Psoas muscle (tissue), 8 donors: ENCODE measurements around the gene ELF5. TPM values are rescaled to one million over a fixed set of nuclear protein-coding genes. Genes with fewer than 3 reads are reported as not detected.

Source experiments
- ATAC-seq, 4 donors: fragments of 200-7000 bp; cut with Tn5 transposase; one replicate each; pipeline ENCODE4 v1.9.1; 2020; ENCODE audit warnings: moderate library complexity in 3 of 4, mild to moderate bottlenecking in 2 of 4
- DNase-seq, 2 donors: peaks; one replicate each; pipeline ENCODE4 v3.0.0-alpha.2; 2020
- H3K27ac ChIP-seq: fragments of 200-600 bp; one replicate; pipeline ENCODE4 v1.8.0; 2022
- H3K27me3 ChIP-seq, 3 donors: fragments of 200-600 bp in 1 of 3; one replicate each; pipeline versions ENCODE4 v1.6.1 to v1.8.0; 2013 to 2022; ENCODE audit warnings: low read length in 2 of 3, mild to moderate bottlenecking in 2 of 3, moderate library complexity in 1 of 3; ENCODE audit not compliant: insufficient read depth in 3 of 3
- H3K36me3 ChIP-seq, 2 donors: fragments of 200-600 bp in 1 of 2; one replicate each; pipeline versions ENCODE4 v1.6.1 to v1.8.0; 2013 to 2022; ENCODE audit warnings: low read depth in 1 of 2, mild to moderate bottlenecking in 1 of 2, moderate library complexity in 1 of 2; ENCODE audit not compliant: insufficient read depth in 1 of 2
- H3K4me1 ChIP-seq: fragments of 200-600 bp; one replicate; pipeline ENCODE4 v1.8.0; 2022
- H3K4me3 ChIP-seq: fragments of 200-600 bp; one replicate; pipeline ENCODE4 v1.8.0; 2022; ENCODE audit warnings: mild to moderate bottlenecking
- H3K9me3 ChIP-seq: fragments of 200-600 bp; one replicate; pipeline ENCODE4 v1.8.0; 2022
- WGBS, 3 donors: extraction: QIAGEN DNeasy Blood & Tissue Kit; methylation state at CpG; one replicate each; pipeline versions ENCODE4 v1.1.6 to v1.1.7; 2013; 5-methylcytosine and 5-hydroxymethylcytosine counted together
- intact Hi-C, 2 donors: fragments of 100-400 bp; cut with DNase I; formaldehyde crosslinking; loops; one replicate each; pipeline versions ENCODE4 v1.11.0 to v1.14.2; 2022
- polyA plus RNA-seq, 3 donors: library from polyadenylated mRNA; stranded (reverse); fragments of 200-250 nt; gene quantifications; one replicate each; pipeline ENCODE4 v1.2.3, GENCODE V29; 2013
- total RNA-seq, 4 donors: library from RNA; stranded (reverse); fragmentation: NEBNext Ultra II Directional in 2 of 4; extraction: Animal tissue kit (Norgen Biotek cat#: 25700) in 2 of 4; gene quantifications; one replicate each; pipeline versions ENCODE4 v1.2.1 to v1.2.4, GENCODE V29; 2021 to 2023
- TF ChIP-seq, protein P1 (sequence below): fragments of 200-600 bp; IDR thresholded peaks from one replicate; pipeline ENCODE4 v1.8.0; 2022; ENCODE audit warnings: antibody characterized with exemption
- donor health status: healthy with polysubstance abuse.
- donor health status: DM: no; HTN: no; CAD: no; lungs with moderate emphysema.
- donor health status: Bipolar disorder and iron deficiency.
- donor health status: healthy.
- donor health status: DM: yes; HTN: yes; CAD: no.
- donor health status: DM: no; HTN: no; CAD: no.
- donor health status: DM: no; HTN: no; CAD: no.
- donor health status: DM: yes; HTN: yes; CAD: no.

Gene ELF5
- total and polyA plus RNA-seq, 7 donors = 0.01 TPM; not detected in 6

GRCh38 chr11:34525888-34526657, 12.5 kb upstream of the ELF5 start:
- WGBS, 3 donors = 81 to 91% (median 82%) methylated on average over 9 of the region's 9 CpGs

DNA sequence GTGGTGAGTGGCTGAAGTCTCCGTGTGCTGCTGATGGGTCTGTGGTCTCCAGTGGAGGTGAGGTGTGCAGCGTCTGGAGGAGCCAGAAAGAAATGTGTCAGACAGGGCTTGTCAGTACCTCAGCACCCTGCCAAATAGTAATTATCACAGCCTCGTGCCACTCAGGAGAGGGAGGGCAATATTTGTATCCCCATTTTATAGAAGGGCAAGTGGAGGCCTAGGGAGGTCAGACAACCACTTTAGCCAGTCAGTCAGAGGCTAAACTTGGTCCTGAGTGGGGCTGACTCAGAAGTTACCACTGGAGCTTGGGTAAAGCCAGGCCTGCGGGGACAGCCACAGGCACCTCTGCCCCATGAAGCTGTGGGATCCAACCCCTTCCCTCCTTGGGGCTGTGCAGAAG, 11.5 kb upstream of the ELF5 start:
- ATAC-seq (no peak), DNase-seq (no peak)
- Histone ChIP-seq H3K4me1 (no peaks in the 10 kb centered on the region), H3K36me3 (no peaks in the 10 kb centered on the region), H3K4me3 (no peak overlapping the region), H3K27ac (no peak overlapping the region), H3K27me3 (no peaks in the 10 kb centered on the region), H3K9me3 (no peaks in the 10 kb centered on the region)
- WGBS, 3 donors = 69 to 78% (median 77%) methylated on average over 4 of the region's 4 CpGs
- intact Hi-C loops = no loop called here
- TF ChIP-seq, protein P1, sequence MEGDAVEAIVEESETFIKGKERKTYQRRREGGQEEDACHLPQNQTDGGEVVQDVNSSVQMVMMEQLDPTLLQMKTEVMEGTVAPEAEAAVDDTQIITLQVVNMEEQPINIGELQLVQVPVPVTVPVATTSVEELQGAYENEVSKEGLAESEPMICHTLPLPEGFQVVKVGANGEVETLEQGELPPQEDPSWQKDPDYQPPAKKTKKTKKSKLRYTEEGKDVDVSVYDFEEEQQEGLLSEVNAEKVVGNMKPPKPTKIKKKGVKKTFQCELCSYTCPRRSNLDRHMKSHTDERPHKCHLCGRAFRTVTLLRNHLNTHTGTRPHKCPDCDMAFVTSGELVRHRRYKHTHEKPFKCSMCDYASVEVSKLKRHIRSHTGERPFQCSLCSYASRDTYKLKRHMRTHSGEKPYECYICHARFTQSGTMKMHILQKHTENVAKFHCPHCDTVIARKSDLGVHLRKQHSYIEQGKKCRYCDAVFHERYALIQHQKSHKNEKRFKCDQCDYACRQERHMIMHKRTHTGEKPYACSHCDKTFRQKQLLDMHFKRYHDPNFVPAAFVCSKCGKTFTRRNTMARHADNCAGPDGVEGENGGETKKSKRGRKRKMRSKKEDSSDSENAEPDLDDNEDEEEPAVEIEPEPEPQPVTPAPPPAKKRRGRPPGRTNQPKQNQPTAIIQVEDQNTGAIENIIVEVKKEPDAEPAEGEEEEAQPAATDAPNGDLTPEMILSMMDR = no peak

More at GRCh38 chr11:34525888-34526657, 12.5 kb upstream of the ELF5 start:
- no peaks in the 10 kb centered on the region for H3K27me3 ChIP-seq
- no peaks in the 10 kb centered on the region for H3K9me3 ChIP-seq
- intact Hi-C loops = no loop called here
- ATAC-seq (no peak), DNase-seq (no peak)
- H3K4me3 ChIP-seq = no peak overlapping the region
- no peaks in the 10 kb centered on the region for H3K4me1 ChIP-seq
- TF ChIP-seq, protein P1 = no peak
- no peak overlapping the region for H3K27ac ChIP-seq
- H3K36me3 ChIP-seq = no peaks in the 10 kb centered on the region

DNA sequence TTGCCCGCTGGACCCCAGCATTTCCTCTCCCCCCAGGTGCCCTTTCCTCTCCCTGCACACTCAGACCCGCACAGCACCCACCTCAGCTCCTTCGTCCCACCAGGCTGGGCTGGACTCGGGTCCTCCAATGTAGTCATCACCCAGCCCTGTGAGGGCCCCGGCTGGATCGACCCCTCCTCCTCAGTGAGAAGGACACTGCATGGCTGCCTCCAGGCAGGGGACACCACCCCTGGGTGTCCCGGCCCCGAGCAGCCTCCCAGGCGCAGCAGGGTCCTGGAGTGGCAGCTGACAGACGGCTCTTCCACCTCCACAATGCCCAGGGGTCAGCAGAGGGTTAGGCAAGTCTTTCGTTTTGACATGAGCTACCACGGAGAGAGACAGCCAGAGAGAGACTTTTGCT, 11.1 kb upstream of the ELF5 start:
- 68 to 79% (median 69%) methylated on average over 12 of the region's 12 CpGs for WGBS, 3 donors
- Histone ChIP-seq H3K4me1 (no peaks in the 10 kb centered on the region), H3K4me3 (no peak overlapping the region), H3K9me3 (no peaks in the 10 kb centered on the region), H3K27me3 (no peaks in the 10 kb centered on the region), H3K36me3 (no peaks in the 10 kb centered on the region), H3K27ac (no peak overlapping the region)
- TF ChIP-seq, protein P1 = no peak
- intact Hi-C loops = no loop called here
- ATAC-seq = no peak
- DNase-seq = no peak

GRCh38 chr11:34523053-34523452, 9.5 kb upstream of the ELF5 start:
- intact Hi-C loops = no loop called here
- H3K27ac ChIP-seq = no peak overlapping the region

More at GRCh38 chr11:34523053-34523452, 9.5 kb upstream of the ELF5 start:
- no peaks in the 10 kb centered on the region for H3K9me3 ChIP-seq
- WGBS, 3 donors = 75 to 80% (median 79%) methylated on average over 3 of the region's 3 CpGs
- no peak overlapping the region for H3K4me3 ChIP-seq
- H3K27me3 ChIP-seq = no peaks in the 10 kb centered on the region
- no peaks in the 10 kb centered on the region for H3K4me1 ChIP-seq
- ATAC-seq (no peak), DNase-seq (no peak)
- H3K36me3 ChIP-seq = no peaks in the 10 kb centered on the region
- TF ChIP-seq, protein P1 = no peak
